Fibroblast of skin of left quadriceps (primary cell): Measurements from ENCODE around the gene PRR20D.
"Not testable (repeated sequence)": the region's sequence is repeated elsewhere in the genome, so short reads cannot be mapped to it uniquely, and the experiment has no call there.

Experiments
- DNase-seq, 2 experiments: peaks; one replicate each; pipeline ENCODE4 v3.0.0-alpha.2; 2013; ENCODE audit warnings: low read depth in 2 of 2

The PRR20D gene

DNA sequence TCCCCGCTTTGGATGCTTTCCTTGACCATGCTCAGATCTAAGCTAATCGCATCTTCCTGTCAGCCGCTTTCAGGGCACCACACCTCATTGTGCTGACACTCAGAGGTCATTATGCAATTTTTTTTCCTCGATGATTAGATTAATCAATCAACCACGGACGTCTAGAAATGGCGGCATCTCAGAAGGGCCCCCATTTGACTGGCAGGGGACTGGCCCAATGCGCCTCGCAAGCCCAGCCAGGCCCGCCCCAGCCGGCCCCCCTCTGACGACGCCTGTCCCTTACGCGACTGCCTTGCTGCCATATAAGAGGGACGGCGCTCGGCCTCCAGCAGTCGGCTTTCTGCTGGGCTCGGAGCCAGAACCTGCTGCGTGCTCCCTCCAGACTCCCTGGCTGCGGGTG is at the start of gene PRR20D:
TSS of gene PRR20D (plus strand) at position 301 of the 400 bp plus-strand sequence. CDS start 387 bp downstream, outside the sequence.
- not testable (repeated sequence) for DNase-seq

DNA sequence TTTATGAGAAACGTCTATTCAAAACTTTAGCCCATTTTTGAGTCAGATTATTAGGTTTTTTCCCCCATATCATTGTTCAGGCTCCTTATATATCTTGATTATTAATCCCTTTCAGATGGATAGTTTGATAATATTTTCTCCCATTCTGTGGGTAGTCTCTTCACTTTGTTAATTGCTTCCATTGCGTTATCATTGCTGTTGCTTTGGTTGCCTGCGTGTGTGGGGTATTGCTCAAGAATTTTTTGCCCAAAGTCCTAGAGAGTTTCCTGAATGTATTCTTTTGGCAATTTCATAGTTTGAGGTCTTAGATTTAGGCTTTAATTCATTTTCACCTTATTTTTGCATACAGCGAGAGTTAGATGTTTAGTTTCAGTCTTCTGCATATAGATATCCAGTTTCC is 45.5 kb upstream of the PRR20D start:
- DNase-seq = no peak

DNA sequence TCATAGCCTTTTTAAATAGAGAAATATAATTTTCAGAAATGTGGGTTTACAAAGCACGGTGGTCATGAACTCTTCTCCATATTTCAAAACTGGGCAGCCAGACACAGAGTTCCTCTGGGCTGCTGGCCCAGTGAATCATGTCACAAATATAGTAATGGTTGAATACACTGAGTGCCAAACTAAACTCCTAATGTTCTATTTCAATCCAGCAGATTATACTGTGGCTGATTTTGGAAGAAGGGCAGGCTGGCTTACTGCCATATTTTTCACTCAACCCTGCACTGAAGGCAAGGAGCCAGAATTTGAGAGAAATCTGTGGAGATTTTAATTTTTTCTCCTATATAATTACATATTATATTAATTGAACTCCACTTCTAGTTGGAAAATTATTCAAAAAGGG is 36.8 kb upstream of the PRR20D start:
- no peak for DNase-seq

DNA sequence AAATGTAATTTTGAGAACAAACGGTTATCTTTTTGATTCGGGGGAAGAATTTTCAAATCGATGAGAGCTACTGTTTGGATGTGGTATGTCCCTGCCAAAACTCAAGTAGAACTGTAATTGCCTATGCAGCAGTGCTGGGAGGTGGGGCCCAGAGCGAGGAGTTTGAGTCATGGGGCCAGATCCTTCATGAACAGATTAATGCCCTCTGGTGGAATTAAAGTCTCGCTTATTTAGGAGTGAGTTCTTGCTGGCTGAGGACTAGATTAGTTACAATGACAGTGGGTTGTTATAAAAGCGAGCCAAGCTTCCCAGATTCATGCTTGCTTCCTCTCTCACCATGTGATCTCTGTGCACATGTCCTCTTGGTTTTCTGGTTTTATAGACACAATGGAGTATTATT is 31.5 kb upstream of the PRR20D start:
- no peak for DNase-seq

DNA sequence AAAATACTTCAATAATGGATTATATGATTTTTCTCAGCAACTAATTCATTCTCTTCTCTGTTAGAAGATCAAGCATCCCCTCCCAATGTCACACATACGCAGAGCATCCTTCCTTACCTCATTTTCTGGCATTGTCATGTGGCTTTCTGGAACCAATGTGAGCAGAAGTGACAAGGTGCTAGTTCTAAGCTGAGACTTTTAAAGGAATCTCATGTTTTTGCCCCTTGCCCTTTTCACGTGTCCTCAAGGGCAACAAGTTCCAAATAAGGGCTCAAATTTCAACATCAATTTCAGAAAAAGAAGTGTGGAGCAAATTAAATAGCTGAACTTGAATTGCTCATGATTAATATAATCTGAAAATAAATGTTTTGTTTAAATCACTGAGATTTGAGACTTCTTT is 24.3 kb upstream of the PRR20D start:
- no peak for DNase-seq

DNA sequence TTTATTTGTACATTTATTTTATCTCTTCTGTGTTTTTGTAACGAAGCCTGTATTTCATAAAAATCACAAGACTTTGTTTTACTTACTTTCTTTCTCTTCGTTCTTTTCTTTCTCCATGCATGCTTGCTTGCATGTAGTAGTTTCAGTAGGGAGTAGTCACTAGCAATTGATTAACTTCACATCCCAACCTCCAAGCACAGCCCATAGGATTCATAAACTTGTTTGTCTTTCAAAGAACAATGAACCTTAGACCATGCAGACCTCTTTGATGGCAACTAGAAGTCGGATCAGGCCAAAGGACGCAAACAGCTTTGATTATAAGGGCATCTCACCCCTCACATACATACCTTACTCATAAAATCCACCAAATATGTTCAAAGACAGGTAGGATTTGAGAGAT is 22.8 kb upstream of the PRR20D start:
- no peak for DNase-seq

DNA sequence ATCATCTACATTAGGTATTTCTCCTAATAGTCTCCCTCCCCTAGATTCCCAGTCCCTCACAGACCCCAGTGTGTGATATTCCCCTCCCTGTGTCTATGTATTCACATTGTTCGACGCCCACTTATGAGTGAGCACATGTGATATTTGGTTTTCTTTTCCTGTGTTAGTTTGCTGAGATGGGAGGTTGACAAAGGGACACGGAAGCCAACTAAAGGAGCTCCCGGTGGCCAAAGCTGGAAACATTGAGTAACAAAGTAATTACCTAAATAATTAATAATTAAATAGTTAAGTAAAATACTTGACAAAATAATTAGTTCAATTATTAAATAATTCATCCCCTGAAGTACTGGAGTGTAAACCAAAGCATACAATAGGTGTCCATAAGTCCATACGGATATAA is 21.4 kb upstream of the PRR20D start:
- DNase-seq = no peak

DNA sequence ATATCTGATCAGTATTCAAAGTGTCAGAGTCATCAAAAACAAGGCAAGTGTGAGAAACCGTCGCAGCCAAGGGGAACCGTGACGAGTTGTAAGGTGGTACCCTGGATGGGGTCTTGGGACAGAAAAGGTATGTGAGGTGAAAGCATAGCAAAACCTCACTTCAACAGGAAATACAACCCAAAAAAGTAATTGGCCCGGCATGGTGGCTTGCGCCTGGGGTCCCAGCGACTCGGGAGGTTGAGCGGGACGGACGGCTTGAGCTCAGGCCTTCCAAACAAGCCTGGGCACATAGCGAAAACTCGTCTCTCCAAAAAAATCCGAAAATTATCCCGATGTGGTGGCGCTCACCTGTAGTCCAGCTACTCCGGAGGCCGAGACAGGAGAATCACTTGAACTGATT is 20.7 kb upstream of the PRR20D start:
- DNase-seq = not testable (repeated sequence)

DNA sequence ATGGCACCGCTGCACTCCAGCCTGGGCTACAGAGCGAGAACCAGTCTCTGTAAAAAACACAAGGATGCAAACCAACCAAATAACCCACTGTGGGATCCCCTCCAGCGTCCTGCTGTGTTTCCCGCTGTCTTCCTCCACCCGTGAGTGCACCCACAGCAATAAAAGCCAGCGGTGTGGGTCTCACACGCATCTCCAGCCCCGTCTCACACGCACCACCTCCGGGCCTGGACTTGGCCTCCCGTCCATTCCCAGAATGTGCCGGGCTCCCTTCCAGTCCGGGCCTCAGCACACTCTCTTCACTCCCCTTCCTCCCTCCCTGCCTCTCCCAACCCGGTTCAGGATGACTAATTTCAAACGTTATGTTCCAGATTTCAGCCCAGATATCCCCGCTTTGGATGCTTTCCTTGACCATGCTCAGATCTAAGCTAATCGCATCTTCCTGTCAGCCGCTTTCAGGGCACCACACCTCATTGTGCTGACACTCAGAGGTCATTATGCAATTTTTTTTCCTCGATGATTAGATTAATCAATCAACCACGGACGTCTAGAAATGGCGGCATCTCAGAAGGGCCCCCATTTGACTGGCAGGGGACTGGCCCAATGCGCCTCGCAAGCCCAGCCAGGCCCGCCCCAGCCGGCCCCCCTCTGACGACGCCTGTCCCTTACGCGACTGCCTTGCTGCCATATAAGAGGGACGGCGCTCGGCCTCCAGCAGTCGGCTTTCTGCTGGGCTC is 20.0 kb upstream of the PRR20D start, which contains the start of gene PRR20A:
TSS of gene PRR20A (plus strand) at position 684 of the 734 bp plus-strand sequence. CDS start 387 bp downstream, outside the sequence.
- not testable (repeated sequence) for DNase-seq

DNA sequence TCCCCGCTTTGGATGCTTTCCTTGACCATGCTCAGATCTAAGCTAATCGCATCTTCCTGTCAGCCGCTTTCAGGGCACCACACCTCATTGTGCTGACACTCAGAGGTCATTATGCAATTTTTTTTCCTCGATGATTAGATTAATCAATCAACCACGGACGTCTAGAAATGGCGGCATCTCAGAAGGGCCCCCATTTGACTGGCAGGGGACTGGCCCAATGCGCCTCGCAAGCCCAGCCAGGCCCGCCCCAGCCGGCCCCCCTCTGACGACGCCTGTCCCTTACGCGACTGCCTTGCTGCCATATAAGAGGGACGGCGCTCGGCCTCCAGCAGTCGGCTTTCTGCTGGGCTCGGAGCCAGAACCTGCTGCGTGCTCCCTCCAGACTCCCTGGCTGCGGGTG is 13.2 kb upstream of the PRR20D start, which contains the start of gene PRR20B:
TSS of gene PRR20B (plus strand) at position 301 of the 400 bp plus-strand sequence. CDS start 387 bp downstream, outside the sequence.
- not testable (repeated sequence) for DNase-seq

DNA sequence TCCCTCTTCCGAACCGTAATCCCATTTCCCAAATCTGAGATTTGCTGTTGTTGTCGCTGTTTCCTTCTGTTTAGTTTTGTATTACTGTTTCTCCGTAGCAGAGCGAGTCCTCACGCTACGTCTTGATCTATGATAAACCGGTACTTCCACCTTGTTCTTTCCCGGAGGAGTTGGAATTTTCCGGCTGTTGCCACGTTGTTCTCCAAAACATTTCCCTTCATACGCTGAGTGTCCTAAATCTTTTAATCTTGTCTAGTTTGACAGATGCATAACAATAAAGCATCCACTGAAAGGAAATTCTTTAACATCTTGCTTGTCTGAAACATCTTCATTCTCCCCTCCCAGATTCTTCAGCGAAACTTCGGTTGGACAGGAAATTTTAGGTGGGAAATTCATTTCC is 12.3 kb upstream of the PRR20D start:
- DNase-seq = not testable (repeated sequence)

DNA sequence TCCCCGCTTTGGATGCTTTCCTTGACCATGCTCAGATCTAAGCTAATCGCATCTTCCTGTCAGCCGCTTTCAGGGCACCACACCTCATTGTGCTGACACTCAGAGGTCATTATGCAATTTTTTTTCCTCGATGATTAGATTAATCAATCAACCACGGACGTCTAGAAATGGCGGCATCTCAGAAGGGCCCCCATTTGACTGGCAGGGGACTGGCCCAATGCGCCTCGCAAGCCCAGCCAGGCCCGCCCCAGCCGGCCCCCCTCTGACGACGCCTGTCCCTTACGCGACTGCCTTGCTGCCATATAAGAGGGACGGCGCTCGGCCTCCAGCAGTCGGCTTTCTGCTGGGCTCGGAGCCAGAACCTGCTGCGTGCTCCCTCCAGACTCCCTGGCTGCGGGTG is 6.7 kb upstream of the PRR20D start, which contains the start of gene PRR20C:
TSS of gene PRR20C (plus strand) at position 301 of the 400 bp plus-strand sequence. CDS start 387 bp downstream, outside the sequence.
- not testable (repeated sequence) for DNase-seq

DNA sequence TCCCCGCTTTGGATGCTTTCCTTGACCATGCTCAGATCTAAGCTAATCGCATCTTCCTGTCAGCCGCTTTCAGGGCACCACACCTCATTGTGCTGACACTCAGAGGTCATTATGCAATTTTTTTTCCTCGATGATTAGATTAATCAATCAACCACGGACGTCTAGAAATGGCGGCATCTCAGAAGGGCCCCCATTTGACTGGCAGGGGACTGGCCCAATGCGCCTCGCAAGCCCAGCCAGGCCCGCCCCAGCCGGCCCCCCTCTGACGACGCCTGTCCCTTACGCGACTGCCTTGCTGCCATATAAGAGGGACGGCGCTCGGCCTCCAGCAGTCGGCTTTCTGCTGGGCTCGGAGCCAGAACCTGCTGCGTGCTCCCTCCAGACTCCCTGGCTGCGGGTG is 6.5 kb downstream of the PRR20D start, which contains the start of gene PRR20E:
TSS of gene PRR20E (plus strand) at position 301 of the 400 bp plus-strand sequence. CDS start 387 bp downstream, outside the sequence.
- DNase-seq = not testable (repeated sequence)

DNA sequence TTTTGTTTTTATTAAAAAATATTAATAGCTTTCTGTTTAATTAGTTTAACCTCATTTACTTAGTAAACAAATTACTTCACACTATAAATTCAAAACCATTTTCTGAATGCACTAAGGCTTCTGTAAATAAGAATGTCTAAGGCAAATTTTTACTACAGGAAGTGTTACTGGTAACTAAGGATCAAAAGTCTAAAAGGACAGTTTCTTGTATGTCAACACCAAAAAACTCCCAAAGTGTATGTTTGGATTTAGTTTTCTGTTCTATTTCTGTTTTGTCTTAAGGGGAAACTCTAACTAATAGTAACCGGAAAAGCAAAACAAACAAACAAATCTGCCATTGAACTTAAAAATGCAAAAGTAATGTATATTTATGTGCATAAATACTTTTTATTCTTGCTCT is 31.2 kb downstream of the PRR20D start:
- DNase-seq = no peak

DNA sequence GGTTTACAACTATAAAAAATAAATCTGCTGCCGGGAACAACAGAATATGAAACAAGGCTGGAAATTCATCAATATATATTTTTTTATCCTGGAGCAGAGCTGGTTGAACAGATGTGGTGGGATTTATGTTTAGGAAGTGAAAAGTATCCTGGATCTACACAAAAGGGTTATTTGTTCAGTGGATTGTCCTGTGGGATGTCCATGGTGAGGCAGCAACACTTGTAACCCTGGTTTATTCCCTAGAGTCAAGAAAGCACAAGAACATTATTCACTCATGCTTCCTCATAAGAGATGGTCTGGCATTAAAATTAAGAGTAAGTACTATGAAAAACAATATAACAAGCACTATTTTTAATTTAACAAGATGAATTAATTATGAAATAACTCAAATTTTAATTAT is 52.6 kb downstream of the PRR20D start:
- no peak for DNase-seq
